GM18858 (cell line): Measurements from ENCODE around the gene R3HCC1L.
"Not testable (repeated sequence)": the region's sequence is repeated elsewhere in the genome, so short reads cannot be mapped to it uniquely, and the experiment has no call there.

Experiments
- ATAC-seq: cut with Tn5 transposase; IDR thresholded peaks from one replicate; pipeline ENCODE4 v1.9.1; 2021; ENCODE audit not compliant: unreplicated experiment

Gene R3HCC1L

GRCh38 chr10:98226508-98227144 is 92.2 kb downstream of the R3HCC1L start:
- ATAC-seq = no peak

- ATAC-seq = not testable (repeated sequence)
Measured at GRCh38 chr10:98227713-98228112, 93.3 kb downstream of the R3HCC1L start.

- not testable (repeated sequence) for ATAC-seq
Measured at GRCh38 chr10:98228266-98228665, 93.8 kb downstream of the R3HCC1L start.

GRCh38 chr10:98231417-98231816 is 97.0 kb downstream of the R3HCC1L start:
- no peak for ATAC-seq

GRCh38 chr10:98235846-98236245 is 101.4 kb downstream of the R3HCC1L start:
- ATAC-seq = no peak

- no peak for ATAC-seq
Measured at GRCh38 chr10:98236862-98237261, 102.4 kb downstream of the R3HCC1L start.

GRCh38 chr10:98238391-98238790 is 103.9 kb downstream of the R3HCC1L start:
- no peak for ATAC-seq

GRCh38 chr10:98240524-98240923 is 106.1 kb downstream of the R3HCC1L start:
- no peak for ATAC-seq

- no peak for ATAC-seq
Measured at GRCh38 chr10:98242823-98243222, 108.4 kb downstream of the R3HCC1L start.

GRCh38 chr10:98244141-98244540 is 109.7 kb downstream of the R3HCC1L start:
- ATAC-seq = no peak

- ATAC-seq = no peak
Measured at GRCh38 chr10:98244586-98244985, 110.1 kb downstream of the R3HCC1L start.

- no peak for ATAC-seq
Measured at GRCh38 chr10:98246911-98247805, 112.7 kb downstream of the R3HCC1L start.

- no peak for ATAC-seq
Measured at GRCh38 chr10:98248018-98248417, 113.6 kb downstream of the R3HCC1L start.

- no peak for ATAC-seq
Measured at GRCh38 chr10:98249134-98249533, 114.7 kb downstream of the R3HCC1L start.

- ATAC-seq = no peak
Measured at GRCh38 chr10:98251399-98251798, 116.9 kb downstream of the R3HCC1L start.

GRCh38 chr10:98252464-98252863 is 118.0 kb downstream of the R3HCC1L start:
- no peak for ATAC-seq

GRCh38 chr10:98253499-98253898 is 119.0 kb downstream of the R3HCC1L start:
- ATAC-seq = no peak

GRCh38 chr10:98254234-98254974 is 119.9 kb downstream of the R3HCC1L start:
- no peak for ATAC-seq

GRCh38 chr10:98255146-98255877 is 120.9 kb downstream of the R3HCC1L start:
- ATAC-seq = no peak

GRCh38 chr10:98256692-98257091 is 122.2 kb downstream of the R3HCC1L start:
- ATAC-seq = no peak

GRCh38 chr10:98257198-98257597 is 122.7 kb downstream of the R3HCC1L start:
- ATAC-seq = no peak
